ENCODE data around the gene RPL10.

DNA sequence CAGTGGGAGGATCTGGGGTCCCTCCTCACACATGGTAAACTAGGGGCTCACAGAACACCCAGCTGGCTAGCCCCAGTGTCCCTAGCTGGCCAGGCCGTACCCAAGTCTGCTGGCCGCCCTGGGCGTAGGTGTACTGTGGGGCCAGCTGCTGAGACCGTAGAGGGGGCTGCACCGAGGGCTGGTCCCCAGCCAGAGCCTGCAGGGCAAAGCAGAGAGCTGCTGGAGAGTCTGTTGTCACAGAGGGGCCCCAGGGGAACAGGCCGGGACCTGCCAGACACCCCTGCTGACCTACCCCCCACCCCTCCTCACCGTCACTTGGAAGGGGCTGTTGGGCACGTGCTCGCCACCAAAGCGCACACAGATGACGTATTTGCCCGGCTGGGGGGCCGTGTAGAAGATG is 43.7 kb upstream of the RPL10 start:
- TF ChIP-seq EZH2phosphoT487 (IDR thresholded peaks at IDR 0.05; ENCODE audit: low read depth), result no peak
- TF ChIP-seq, protein P1, sequence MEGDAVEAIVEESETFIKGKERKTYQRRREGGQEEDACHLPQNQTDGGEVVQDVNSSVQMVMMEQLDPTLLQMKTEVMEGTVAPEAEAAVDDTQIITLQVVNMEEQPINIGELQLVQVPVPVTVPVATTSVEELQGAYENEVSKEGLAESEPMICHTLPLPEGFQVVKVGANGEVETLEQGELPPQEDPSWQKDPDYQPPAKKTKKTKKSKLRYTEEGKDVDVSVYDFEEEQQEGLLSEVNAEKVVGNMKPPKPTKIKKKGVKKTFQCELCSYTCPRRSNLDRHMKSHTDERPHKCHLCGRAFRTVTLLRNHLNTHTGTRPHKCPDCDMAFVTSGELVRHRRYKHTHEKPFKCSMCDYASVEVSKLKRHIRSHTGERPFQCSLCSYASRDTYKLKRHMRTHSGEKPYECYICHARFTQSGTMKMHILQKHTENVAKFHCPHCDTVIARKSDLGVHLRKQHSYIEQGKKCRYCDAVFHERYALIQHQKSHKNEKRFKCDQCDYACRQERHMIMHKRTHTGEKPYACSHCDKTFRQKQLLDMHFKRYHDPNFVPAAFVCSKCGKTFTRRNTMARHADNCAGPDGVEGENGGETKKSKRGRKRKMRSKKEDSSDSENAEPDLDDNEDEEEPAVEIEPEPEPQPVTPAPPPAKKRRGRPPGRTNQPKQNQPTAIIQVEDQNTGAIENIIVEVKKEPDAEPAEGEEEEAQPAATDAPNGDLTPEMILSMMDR (IDR thresholded peaks at IDR 0.05; ENCODE audit: low read depth, low read length), result no peak
